HTERT RPE-1 (cell line): Measurements from ENCODE around the gene BPGM.

Experiments
- in situ Hi-C: fragments of 300-500 bp; cut with MboI; formaldehyde crosslinking; loops from 4 replicates; pipeline ENCODE4 v1.14.3; 2020; ENCODE audit warnings: low sequenced_read_pairs

Gene BPGM

GRCh38 chr7:134694767-134695166, 48.1 kb downstream of the BPGM start:
- in situ Hi-C loops = no loop called here

DNA sequence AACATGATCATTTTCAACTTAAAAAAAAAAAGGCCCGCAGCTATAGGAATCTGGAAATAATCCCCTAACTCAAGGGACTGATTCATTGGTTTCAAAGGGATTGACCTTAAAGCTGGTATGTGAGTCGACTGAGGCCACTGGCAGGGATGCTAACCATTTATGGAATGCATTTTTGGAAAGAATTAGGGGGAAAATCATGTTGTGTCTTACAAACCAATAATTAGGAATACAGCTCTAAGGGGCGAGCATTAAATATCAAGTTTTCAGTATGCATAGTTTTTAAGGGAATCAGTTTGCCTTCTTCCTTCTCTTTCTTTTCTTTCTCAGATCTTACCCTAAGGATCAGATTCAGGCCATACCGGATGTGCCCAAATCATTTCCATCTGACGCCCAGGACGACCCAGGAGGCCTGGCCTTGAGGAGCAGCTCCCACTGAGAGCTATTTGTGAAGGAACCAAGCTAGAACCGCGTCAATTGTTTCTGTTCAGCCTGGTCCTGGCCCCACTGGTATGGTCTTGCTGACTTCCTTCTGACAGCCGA, 48.7 kb downstream of the BPGM start:
- in situ Hi-C loops = no loop called here

GRCh38 chr7:134696261-134696660, 49.6 kb downstream of the BPGM start:
- in situ Hi-C loops = no loop called here

GRCh38 chr7:134697205-134697886, 50.7 kb downstream of the BPGM start:
- in situ Hi-C loops = no loop called here

GRCh38 chr7:134698481-134698880, 51.8 kb downstream of the BPGM start:
- in situ Hi-C loops = no loop called here

DNA sequence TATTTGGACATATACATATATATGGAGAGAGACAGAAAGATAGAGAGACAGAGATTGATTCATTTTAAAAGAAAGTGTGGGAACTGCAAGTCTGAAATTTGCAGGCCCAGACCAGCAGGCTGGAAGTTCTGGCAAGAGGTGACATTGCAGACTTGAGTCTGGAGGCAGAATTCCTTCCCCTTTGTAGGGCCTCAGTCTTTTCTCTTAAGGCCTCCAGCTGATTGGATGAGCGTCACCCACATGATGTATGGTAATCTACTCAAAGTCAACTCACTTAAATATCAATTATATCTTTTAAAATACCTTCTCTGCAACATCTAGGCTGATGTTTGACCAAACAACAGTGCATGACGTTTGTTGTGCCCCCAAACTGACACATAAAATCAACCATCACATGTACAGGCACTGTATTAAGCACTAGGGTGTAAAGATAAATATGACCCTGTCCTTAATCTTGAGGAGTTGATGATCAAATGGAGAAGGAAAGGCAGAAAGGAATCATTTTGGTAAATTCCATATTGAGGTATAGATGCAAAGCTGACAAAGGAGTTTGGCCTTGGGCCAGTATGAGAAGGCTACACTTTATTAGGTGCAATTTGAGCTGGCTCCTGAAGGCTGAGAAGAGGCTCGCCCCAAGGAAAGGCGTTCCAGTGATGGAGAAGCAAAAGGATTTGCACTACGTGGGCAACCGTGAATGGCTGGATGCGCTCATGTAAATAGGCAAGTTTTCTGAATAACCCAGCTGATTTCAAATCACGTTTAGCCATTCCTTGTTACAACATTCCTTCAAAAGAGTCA, 52.6 kb downstream of the BPGM start:
- in situ Hi-C loops = no loop called here

GRCh38 chr7:134699899-134700298, 53.2 kb downstream of the BPGM start:
- in situ Hi-C loops = no loop called here

- in situ Hi-C loops = no loop called here
Measured at GRCh38 chr7:134701272-134701671, 54.6 kb downstream of the BPGM start.

GRCh38 chr7:134702366-134703240, 56.0 kb downstream of the BPGM start:
- in situ Hi-C loops = no loop called here

DNA sequence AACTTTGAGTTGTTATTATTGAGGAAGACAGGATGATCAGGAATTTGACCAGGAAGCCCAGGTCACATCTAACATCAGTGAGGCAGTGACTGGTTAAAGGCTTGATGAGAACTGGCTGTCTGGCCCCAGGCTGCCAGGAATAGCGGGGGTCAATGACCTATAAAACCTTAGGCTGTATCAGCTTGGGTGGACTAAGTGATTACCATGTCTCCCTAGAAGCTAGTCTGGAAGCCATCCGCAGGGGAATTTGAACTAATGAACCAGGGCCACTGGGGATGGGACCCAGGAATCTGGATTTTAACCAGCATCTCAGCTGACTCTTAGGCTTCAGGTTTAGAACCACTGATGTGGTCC, 56.6 kb downstream of the BPGM start:
- in situ Hi-C loops = no loop called here

DNA sequence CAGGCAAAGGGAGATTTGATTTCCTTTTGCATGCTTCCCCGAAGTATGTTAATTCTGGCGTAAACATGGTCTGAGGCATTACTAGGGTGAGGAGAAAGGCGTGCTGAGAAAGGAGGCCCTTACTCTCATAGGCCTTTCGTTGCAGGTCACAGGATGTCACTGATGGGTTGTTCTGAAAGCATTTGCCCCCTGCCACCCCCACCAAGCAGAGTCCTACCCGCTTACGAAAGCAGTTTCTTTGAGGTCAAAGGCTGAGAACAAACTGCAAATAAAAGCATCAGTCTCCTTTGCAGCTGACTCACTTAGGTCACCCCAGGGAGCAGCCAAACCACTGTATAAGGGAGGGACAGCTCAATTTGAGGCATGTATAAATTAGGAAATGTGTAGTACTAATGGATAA, 57.1 kb downstream of the BPGM start:
- in situ Hi-C loops = no loop called here

DNA sequence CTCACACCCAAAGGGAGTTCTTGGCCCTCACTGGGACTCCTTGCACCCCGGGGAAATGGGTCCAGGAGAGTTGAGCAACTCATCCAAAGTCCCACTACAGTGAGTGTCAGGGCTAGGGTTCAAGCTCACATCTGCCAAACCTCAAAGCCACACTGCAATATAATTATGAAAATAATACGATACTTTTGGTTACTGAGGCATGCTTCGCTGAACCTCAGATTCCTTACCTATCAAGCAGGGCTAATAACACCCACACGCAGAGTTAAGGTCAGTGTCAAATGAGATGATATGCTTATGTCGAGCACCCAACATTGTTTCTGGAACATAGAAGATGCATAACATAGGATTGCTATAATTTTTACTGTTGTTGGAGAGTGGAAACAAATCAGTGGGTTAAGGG, 58.2 kb downstream of the BPGM start:
- in situ Hi-C loops = no loop called here

GRCh38 chr7:134705716-134706115, 59.1 kb downstream of the BPGM start:
- in situ Hi-C loops = no loop called here

DNA sequence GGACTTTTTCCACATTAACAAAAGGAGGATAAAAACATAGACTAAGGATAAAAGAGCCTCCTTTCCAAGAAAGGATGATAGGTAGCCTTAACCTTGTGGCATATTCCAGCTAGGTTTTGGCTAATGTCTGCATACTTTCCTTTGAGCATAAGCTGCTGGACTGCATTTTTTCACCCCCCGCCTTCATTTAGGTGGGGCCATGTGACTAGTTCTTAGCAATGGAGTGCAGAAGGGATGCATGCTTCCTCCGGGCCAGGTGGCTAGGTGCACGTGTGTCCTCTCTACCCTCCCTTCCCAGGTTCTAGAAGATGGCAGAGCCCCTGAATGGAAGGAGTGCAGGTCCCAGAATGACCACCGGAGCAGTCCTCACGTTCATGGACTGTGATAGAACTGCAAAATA, 59.8 kb downstream of the BPGM start:
- in situ Hi-C loops = no loop called here

DNA sequence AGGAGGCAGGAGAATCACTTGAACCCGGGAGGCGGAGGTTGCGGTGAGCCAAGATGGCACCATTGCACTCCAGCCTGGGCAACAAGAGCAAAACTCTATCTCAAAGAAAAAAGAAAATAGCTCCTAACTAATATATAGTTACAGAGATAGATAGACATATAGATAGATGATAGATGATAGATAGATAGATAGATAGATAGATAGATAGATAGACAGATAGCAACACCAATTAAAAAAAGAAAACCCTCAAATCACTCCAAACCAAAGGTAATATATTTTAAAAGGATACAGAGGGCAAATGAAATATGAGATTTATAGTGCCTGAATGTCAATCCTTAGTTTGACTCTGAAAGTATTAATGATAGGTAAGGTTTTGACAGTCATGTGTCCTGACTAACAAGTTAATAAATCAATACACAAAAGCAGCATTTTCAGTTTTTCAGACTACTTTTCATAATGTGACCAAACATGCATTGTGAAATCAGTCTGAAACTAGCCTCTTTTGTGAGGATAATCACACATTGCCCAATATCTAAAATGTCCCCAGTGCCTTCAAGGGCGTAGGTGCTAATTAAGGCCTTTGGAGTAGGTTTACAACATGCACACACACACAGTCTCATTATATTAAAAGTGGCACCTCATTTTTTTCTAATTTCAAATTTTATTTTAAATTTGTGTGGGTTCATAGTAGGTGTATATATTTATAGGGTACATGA, 61.2 kb downstream of the BPGM start:
- in situ Hi-C loops = no loop called here

DNA sequence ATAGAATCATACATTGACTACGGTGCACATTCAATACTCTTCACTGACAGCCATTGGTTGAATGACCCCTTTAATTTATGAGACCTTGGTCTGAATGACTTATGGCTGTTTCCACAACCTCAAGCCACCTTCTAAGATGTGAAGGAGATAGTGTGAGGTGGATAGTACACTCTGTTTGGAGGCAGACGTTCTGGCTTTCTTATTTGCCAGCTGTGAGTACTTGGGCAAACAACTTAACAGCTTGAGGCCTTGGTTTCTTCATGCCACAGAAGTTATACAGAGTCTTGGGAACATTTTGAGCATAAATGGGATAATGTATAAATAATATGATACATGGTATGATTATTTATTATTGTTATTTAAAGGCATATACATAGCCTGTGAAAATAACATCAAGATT, 62.0 kb downstream of the BPGM start:
- in situ Hi-C loops = no loop called here

GRCh38 chr7:134709197-134709596, 62.5 kb downstream of the BPGM start:
- in situ Hi-C loops = no loop called here

DNA sequence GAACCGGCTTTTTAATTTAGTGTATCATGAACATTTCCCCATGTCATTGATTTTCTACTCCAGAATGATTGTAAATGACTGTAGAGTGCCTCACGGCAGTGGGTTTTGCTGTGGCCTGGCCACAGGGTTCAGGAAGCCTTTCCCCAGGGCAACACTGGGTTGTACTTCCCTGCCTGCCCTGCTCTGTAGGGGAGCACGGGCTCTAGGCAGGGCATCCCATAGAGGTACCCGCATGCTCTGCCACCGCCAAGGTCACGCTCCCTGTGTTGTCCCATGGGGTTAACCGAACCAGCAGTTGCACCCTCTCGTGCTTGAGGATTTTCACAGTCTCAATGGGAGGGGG, 63.8 kb downstream of the BPGM start:
- in situ Hi-C loops = no loop called here

DNA sequence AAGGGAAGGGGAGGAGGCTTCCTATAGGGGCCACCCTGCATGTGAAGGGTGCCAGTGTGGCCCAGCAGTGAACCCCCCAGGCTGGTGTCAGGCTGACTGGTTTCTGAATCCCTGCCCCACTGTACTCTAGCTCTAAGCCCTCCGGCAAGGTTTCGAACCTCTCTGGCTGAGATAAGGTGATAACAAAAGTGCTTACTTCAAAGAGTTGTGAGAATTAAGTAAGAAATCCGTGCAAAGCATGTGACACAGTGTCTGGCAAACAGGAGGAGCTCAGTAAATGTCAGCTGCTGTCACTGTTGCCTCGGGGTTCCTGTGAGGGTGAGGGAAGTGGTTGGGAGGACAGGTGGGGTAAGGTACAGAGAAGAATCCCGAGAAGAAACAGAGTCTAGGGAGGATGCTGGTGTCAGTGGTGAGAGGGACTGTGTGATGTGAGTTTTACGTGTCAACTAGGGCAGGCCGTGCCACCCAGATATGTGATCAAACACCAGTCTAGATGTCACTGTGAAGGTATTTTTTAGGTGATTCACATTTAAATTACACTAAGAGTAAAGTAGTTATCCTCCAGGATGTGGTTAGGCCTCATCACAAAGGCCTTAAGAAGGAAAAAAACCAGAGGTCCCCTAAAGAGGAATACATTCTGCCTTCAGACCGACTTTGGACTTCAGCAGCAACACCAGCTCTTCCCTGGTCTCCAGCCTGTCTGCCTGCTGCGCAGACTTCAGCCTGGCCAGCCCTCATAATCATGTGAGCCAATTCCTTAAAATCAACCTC, 64.4 kb downstream of the BPGM start:
- in situ Hi-C loops = no loop called here

DNA sequence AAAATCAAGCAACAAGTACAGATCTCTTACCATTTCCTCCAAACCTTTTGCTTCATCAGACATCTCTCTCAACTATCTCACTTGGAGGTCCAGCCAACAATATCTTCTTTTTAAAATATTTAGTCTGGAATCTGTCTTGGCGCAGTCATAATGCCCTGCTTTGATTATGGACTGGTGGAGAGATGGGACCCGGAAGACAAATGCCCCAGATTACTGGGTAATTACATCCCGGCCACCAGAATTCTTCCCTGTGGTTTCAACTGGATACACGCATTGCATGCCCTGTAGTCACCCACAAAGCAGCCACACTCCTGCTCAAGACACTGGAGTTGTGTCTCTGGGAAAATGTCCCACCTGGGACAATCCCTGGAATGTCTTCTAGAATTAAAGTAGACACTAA, 65.5 kb downstream of the BPGM start:
- in situ Hi-C loops = no loop called here
